Neutrophil (primary cell): Measurements from ENCODE around the gene DOK3.

Source experiments
- H3K27ac ChIP-seq: fragments of 200-600 bp; sonication (generic); 2 replicates; pipeline ENCODE4 v1.5.1; 2016; ENCODE audit warnings: mild to moderate bottlenecking, moderate library complexity
- H3K27me3 ChIP-seq: fragments of 200-600 bp; sonication (generic); 2 replicates; pipeline ENCODE4 v1.6.0; 2016; ENCODE audit warnings: mild to moderate bottlenecking
- H3K36me3 ChIP-seq: fragments of 200-600 bp; sonication (generic); 2 replicates; pipeline ENCODE4 v1.5.1; 2017
- H3K4me1 ChIP-seq, 2 experiments: fragments of 200-600 bp in 1 of 2; sonication (generic) in 1 of 2; 1 replicate in 1 of 2; 2 replicates in 1 of 2; pipeline versions ENCODE4 v1.5.1 to v1.6.1; 2013 to 2016; ENCODE audit warnings: low read depth in 1 of 2, low read length in 1 of 2, mild to moderate bottlenecking in 1 of 2, moderate library complexity in 1 of 2; ENCODE audit not compliant: control insufficient read depth in 1 of 2, insufficient read depth in 1 of 2
- H3K4me3 ChIP-seq, 2 experiments: fragments of 200-600 bp in 1 of 2; sonication (generic) in 1 of 2; 1 replicate in 1 of 2; 2 replicates in 1 of 2; pipeline ENCODE4 v1.5.1; 2013 to 2016; ENCODE audit warnings: low read depth in 1 of 2, low read length in 1 of 2, mild to moderate bottlenecking in 1 of 2, moderate library complexity in 1 of 2
- H3K9me3 ChIP-seq: fragments of 200-600 bp; sonication (generic); 2 replicates; pipeline ENCODE4 v1.5.1; 2016
- TF ChIP-seq, protein P1 (sequence below): fragments of 200-600 bp; sonication (generic); IDR thresholded peaks from 2 replicates; pipeline ENCODE4 v1.5.1; 2016; ENCODE audit warnings: antibody characterized with exemption

The DOK3 gene

DNA sequence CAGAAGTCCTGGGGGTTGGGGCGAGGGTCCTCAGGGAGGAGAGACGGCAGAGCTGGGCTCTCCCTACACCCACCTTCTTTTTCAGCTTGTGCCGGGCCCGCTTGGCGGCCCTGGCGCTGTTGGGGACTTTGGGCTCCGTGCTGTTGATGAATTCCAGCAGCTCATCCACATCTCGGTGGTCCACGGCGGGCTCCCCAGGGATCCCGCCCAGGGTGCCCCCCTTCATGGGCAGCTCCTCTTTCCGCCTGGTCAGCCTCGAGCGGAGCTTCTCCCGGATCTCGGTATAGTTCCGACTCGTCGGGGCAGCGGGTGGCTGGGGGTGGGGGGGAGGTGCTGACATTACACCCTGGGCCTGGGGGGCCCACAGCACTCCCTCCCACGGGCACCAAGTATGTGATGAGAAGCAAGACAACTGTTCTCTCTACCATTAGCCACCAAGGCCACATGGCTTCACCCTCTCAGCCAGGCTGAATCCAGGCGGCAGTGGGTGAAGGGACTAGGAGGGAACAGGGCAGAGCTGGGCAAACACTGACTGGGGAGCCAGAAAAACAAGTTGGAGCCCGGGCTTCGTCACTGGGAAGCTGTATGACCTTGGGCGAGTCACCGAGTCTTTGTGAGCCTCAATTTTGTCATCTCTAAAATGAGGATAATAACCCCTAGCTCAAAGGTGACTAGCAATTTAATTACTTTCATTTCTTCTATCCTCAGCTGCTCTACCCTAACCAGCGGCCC is 21.7 kb upstream of the DOK3 start:
- no peaks in the 10 kb centered on the region for H3K4me1 ChIP-seq
- peaks cover 99% of the 10 kb centered on the region for H3K36me3 ChIP-seq
- H3K4me3 ChIP-seq, result no peak overlapping the region
- H3K27ac ChIP-seq, result no peak overlapping the region
- no peaks in the 10 kb centered on the region for H3K9me3 ChIP-seq
- TF ChIP-seq, protein P1, sequence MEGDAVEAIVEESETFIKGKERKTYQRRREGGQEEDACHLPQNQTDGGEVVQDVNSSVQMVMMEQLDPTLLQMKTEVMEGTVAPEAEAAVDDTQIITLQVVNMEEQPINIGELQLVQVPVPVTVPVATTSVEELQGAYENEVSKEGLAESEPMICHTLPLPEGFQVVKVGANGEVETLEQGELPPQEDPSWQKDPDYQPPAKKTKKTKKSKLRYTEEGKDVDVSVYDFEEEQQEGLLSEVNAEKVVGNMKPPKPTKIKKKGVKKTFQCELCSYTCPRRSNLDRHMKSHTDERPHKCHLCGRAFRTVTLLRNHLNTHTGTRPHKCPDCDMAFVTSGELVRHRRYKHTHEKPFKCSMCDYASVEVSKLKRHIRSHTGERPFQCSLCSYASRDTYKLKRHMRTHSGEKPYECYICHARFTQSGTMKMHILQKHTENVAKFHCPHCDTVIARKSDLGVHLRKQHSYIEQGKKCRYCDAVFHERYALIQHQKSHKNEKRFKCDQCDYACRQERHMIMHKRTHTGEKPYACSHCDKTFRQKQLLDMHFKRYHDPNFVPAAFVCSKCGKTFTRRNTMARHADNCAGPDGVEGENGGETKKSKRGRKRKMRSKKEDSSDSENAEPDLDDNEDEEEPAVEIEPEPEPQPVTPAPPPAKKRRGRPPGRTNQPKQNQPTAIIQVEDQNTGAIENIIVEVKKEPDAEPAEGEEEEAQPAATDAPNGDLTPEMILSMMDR, result no peak
- no peaks in the 10 kb centered on the region for H3K27me3 ChIP-seq

DNA sequence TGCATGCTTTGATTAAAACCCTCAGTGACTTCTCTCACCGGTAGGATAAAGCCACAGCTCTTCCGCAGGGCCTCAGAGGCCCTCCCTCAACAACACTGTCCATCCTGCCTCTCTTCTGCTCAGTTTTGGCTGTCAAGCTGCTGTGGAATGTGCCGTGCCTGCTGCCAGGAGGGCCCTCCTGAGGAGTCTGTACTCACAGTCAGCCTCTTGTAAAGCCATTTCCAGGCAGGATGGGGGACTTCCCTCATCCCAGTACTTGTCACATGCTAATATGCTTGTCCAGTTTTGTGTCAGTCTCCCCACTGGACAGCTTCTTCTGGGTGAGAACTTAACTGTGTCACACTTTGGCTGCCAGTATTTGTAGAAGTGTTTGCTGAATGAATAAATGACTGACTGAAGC is 21.0 kb upstream of the DOK3 start:
- H3K36me3 ChIP-seq, result peaks cover 99% of the 10 kb centered on the region
- TF ChIP-seq, protein P1, result no peak
- H3K4me3 ChIP-seq, result no peak overlapping the region
- H3K9me3 ChIP-seq, result no peaks in the 10 kb centered on the region
- H3K27ac ChIP-seq, result no peak overlapping the region
- H3K27me3 ChIP-seq, result no peaks in the 10 kb centered on the region
- H3K4me1 ChIP-seq, result no peaks in the 10 kb centered on the region

DNA sequence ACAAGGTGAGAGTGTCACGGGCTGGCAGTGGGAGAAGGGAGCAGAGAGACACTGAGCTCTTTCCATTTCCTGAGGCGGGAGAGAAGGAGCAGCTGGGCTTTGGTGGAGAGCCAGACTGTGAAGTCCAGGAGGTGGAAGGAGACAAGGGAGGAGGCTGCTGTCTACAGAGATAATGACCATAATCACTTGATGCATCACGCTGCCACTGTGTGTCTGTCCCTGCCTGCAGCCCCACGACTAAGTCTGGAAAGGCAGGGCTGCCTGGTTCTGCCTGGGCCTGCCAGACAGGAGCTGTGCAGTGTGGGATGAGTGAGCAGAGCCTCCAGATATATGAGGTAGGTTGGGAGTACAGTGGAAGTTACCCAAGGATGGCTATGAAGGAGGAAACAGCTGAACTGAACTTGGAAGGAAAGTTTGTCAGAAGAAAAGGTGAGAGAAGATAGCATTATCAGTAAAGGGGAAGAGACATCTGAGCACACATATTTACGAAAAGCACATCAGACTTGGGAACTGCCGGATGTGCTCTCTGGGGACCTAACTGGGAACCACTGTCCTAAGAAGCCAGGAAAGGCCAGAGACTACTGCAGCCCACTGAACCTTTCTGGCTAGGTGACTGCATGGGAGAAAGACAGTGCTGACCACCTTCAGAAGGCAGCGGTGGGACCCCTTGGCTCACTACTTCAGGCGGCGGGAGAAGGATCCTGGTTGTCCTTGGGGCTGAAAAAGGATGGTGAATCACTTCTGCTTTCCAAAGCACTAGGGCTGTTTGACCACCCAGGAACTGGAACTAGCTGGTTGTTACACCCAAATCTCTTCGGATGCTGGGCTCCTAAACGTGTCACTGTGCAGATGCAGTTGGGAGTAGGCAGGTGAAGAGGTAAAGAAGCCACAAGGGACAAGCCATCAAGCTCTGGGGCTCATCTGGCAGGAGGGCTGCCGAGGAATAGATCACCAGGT is 19.9 kb upstream of the DOK3 start:
- Histone ChIP-seq H3K36me3 (peaks cover 99% of the 10 kb centered on the region), H3K4me1 (no peaks in the 10 kb centered on the region)

DNA sequence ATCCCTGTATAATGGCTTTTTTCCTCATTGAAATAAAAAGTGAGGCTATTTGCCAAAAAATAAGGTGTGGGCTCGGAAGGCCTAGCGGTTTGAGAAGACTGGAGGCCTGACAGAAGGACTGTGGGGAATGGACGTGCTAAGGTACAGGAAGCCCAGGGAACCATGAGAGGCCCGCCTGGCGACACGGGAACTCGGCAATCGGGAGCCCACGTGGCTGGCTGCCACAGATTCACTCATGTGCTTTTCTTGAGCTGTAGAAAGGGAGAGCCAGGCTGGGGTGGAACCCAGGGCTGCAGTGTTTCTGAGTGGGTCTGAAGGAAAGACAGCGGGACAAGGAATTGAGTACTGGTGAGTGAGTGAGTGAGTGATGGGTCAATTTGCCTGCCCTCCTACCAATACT is 19.0 kb upstream of the DOK3 start:
- Histone ChIP-seq H3K27ac (no peak overlapping the region), H3K9me3 (no peaks in the 10 kb centered on the region), H3K4me1 (no peaks in the 10 kb centered on the region), H3K4me3 (no peak overlapping the region), H3K36me3 (peaks cover 100% of the 10 kb centered on the region), H3K27me3 (no peaks in the 10 kb centered on the region)
- TF ChIP-seq, protein P1, result no peak

More for the DNA sequence above, 19.9 kb upstream of the DOK3 start:
- Histone ChIP-seq H3K27me3 (no peaks in the 10 kb centered on the region), H3K27ac (no peak overlapping the region), H3K9me3 (no peaks in the 10 kb centered on the region), H3K4me3 (no peak overlapping the region)
- TF ChIP-seq, protein P1, result no peak

DNA sequence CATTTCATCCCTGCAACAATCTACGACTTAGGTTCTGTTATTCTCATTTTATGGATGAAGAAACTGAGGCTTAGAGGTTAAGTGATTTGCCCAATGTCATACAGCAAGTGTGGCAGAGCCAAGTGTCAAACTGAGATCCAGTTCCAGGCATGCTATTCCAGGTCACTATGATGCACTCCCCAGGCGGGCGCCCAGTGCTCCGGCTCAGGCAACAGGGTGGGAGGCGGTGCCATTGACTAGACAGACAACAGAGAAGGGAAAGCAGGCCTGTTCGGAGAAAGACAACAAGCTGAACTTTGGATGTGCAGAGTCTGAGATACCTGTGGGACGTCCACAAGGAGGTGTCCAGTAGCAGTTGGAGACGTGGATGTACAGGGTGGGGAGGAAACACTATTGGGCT is 18.0 kb upstream of the DOK3 start:
- Histone ChIP-seq H3K27me3 (no peaks in the 10 kb centered on the region), H3K36me3 (peaks cover 98% of the 10 kb centered on the region), H3K27ac (no peak overlapping the region), H3K9me3 (no peaks in the 10 kb centered on the region), H3K4me1 (no peaks in the 10 kb centered on the region), H3K4me3 (no peak overlapping the region)
- TF ChIP-seq, protein P1, result no peak
